ENCODE measurements around the gene LMF1.

The LMF1 gene

GRCh38 chr16:835373-835772, 135.4 kb downstream of the LMF1 start:
- TF ChIP-seq, protein P1, sequence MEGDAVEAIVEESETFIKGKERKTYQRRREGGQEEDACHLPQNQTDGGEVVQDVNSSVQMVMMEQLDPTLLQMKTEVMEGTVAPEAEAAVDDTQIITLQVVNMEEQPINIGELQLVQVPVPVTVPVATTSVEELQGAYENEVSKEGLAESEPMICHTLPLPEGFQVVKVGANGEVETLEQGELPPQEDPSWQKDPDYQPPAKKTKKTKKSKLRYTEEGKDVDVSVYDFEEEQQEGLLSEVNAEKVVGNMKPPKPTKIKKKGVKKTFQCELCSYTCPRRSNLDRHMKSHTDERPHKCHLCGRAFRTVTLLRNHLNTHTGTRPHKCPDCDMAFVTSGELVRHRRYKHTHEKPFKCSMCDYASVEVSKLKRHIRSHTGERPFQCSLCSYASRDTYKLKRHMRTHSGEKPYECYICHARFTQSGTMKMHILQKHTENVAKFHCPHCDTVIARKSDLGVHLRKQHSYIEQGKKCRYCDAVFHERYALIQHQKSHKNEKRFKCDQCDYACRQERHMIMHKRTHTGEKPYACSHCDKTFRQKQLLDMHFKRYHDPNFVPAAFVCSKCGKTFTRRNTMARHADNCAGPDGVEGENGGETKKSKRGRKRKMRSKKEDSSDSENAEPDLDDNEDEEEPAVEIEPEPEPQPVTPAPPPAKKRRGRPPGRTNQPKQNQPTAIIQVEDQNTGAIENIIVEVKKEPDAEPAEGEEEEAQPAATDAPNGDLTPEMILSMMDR (IDR thresholded peaks at IDR 0.05; ENCODE audit: low read depth, low read length, missing control alignments): no peak
- no peak for DNase-seq (ENCODE audit: low read depth)
- no peak overlapping the region for H3K4me3 ChIP-seq (ENCODE audit: low read depth, low read length)

DNA sequence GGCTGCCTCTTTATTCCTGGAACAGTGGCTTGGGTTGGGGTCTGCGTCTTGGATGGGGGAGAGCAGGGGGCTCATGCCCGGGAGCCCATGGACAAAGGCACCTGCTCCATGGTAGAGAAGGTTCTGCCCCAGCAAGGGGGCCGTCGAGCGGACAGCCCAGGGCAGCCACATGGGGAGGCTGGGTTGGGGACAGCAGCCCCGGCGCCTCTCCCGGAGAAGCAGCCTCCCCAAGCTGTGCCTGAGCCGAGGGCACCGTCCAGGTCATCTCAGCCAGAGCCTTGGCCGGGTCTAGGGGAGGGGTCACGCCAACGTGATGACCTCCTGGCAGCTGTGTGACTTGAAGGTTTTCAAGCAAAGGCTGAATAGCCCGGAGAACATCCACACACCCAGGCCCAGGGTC, 137.4 kb downstream of the LMF1 start:
- TF ChIP-seq, protein P1 (IDR thresholded peaks at IDR 0.05; ENCODE audit: low read depth, low read length, missing control alignments): no peak
- DNase-seq (ENCODE audit: low read depth): no peak
- no peak overlapping the region for H3K4me3 ChIP-seq (ENCODE audit: low read depth, low read length)

- no peak overlapping the region for H3K4me3 ChIP-seq (ENCODE audit: low read depth, low read length)
- DNase-seq (ENCODE audit: low read depth): no peak
- TF ChIP-seq, protein P1 (IDR thresholded peaks at IDR 0.05; ENCODE audit: low read depth, low read length, missing control alignments): no peak
These were observed 138.0 kb downstream of the LMF1 start for GRCh38 chr16:832652-833336.

DNA sequence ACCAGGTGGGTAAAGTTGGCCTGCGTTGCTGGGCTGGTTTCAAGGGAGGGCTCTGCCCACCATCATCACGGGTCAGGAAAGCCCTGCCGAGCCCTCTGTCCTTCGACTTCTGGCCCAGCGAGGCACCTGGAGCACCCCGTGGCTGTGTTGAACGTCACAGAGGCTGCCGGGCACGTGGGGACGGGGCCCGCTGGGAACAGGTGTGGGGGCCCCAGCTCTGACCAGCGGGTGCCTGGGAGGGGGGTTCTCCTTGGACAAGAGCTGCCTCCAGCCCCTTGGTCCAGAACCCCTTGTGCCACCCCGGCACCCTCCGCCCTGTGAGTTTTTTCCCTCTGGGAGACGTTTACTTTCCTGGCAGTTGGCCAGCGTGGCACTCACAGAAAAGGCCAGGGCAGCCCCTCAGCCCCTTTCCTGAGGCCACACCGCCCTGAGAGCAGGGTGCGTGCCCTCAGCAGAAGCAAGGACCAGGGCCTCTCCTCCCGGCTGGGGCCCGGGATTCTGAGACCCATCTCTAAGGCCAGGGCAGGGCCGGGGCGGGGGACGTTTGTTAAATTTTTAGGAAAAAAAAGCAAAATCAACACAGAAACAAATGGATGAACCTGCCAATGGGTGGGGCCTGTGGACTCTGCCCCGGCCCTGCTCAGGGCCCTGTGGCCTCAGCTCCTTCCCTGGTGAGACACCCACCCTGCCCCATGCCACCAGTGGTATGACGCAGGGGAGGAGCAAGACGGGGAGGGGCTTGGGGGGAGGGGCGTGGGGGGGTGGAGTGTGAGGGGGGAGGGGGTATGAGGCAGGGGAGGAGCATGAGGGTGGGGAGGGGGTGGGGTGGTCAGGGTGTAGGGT, 139.0 kb downstream of the LMF1 start:
- no peak overlapping the region for H3K4me3 ChIP-seq (ENCODE audit: low read depth, low read length)

GRCh38 chr16:830871-831570, 139.8 kb downstream of the LMF1 start:
- H3K4me3 ChIP-seq (ENCODE audit: low read depth, low read length): no peak overlapping the region
- TF ChIP-seq, protein P1 (IDR thresholded peaks at IDR 0.05; ENCODE audit: low read depth, low read length, missing control alignments): no peak

More for the DNA sequence above, 139.0 kb downstream of the LMF1 start:
- TF ChIP-seq, protein P1 (IDR thresholded peaks at IDR 0.05; ENCODE audit: low read depth, low read length, missing control alignments): no peak
- DNase-seq (ENCODE audit: low read depth): no peak

GRCh38 chr16:830107-830870, 140.5 kb downstream of the LMF1 start:
- TF ChIP-seq, protein P1 (IDR thresholded peaks at IDR 0.05; ENCODE audit: low read depth, low read length, missing control alignments): no peak
- no peak for DNase-seq (ENCODE audit: low read depth)
- no peak overlapping the region for H3K4me3 ChIP-seq (ENCODE audit: low read depth, low read length)

More at GRCh38 chr16:830871-831570, 139.8 kb downstream of the LMF1 start:
- no peak for DNase-seq (ENCODE audit: low read depth)

All from GM12864 (cell line).